AG09319 (cell line): ENCODE measurements around the gene C12orf50.
"Not testable (repeated sequence)": the region's sequence is repeated elsewhere in the genome, so short reads cannot be mapped to it uniquely, and the experiment has no call there.

Source experiments
- DNase-seq: peaks from one replicate; pipeline ENCODE4 v3.0.0-alpha.2; 2010; ENCODE audit warnings: low read depth; ENCODE audit errors: extremely low read depth
- CTCF ChIP-seq: IDR thresholded peaks from 2 replicates; pipeline ENCODE4 v1.5.1; 2011; ENCODE audit warnings: low read depth, mild to moderate bottlenecking, inconsistent platforms, low read length, moderate library complexity

C12orf50 gene

GRCh38 chr12:88052686-88053085, 23.5 kb upstream of the C12orf50 start:
- TF ChIP-seq CTCF = peak; percentile 60
- no peak for DNase-seq

- TF ChIP-seq CTCF = no peak
These were observed 14.8 kb upstream of the C12orf50 start for GRCh38 chr12:88044035-88044434.

GRCh38 chr12:88037770-88038169, 8.6 kb upstream of the C12orf50 start:
- TF ChIP-seq CTCF = no peak
- DNase-seq = no peak

More at GRCh38 chr12:88044035-88044434, 14.8 kb upstream of the C12orf50 start:
- DNase-seq = no peak

GRCh38 chr12:88036353-88036965, 7.3 kb upstream of the C12orf50 start:
- no peak for TF ChIP-seq CTCF
- DNase-seq = peak; percentile 16

GRCh38 chr12:88035907-88036289, 6.7 kb upstream of the C12orf50 start:
- no peak for TF ChIP-seq CTCF
- no peak for DNase-seq

- DNase-seq = peak; percentile 35
- TF ChIP-seq CTCF = no peak
These were observed 6.2 kb upstream of the C12orf50 start for GRCh38 chr12:88035271-88035906.

- not testable (repeated sequence) for DNase-seq
These were observed 2.0 kb upstream of the C12orf50 start for GRCh38 chr12:88031161-88031560.

- no peak for TF ChIP-seq CTCF
- DNase-seq = no peak
These were observed 3.0 kb downstream of the C12orf50 start for GRCh38 chr12:88026196-88026595.
